GM23338 (cell line): ENCODE results near the gene KLHDC1. TPM values are rescaled to one million over a fixed set of nuclear protein-coding genes. Genes with fewer than 3 reads are reported as not detected.

Experiments used
- polyA plus RNA-seq: library from polyadenylated mRNA; unstranded; fragments of >200 nt; fragmentation: Nextera tagmentation; extraction: Ambion mirVana; gene quantifications from 2 replicates; pipeline ENCODE4 v1.2.1, GENCODE V29; 2016
- small RNA-seq: library from RNA; depleted of rRNA; stranded (forward); fragments of <200 nt; gene quantifications from one replicate; pipeline ENCODE3, GENCODE V24; 2014; ENCODE audit warnings: low replicate concordance
- total RNA-seq: library from RNA; depleted of rRNA; stranded (reverse); fragments of >200 nt; shearing (Covaris generic); gene quantifications from 2 replicates; pipeline ENCODE4 v1.2.3, GENCODE V29; 2014; rRNA removed

The KLHDC1 gene
- total and polyA plus RNA-seq, 2 experiments from 2014 or later: 4.0 TPM; not detected in 1

Small RNAs within 50 kb of the gene (small RNA-seq; reads per million reads assigned to genes)
- gene RNU6ATAC30P: not detected

Other genes with a start within 250 kb of the KLHDC1 start
- gene RPS29, start 106.7 kb upstream of the KLHDC1 start, total RNA-seq: 2,294 and 3,734 TPM in 2 replicates
- 2,556 and 2,560 TPM in 2 replicates for gene RPS29, start 106.7 kb upstream of the KLHDC1 start, polyA plus RNA-seq
- 27.8 and 31.8 TPM in 2 replicates for gene LRR1, start 94.2 kb upstream of the KLHDC1 start, total RNA-seq
- 37.7 and 41.9 TPM in 2 replicates for gene LRR1, start 94.2 kb upstream of the KLHDC1 start, polyA plus RNA-seq
- gene RPL36AL, start 72.5 kb upstream of the KLHDC1 start, total RNA-seq: 122 and 204 TPM in 2 replicates
- 690 and 723 TPM in 2 replicates for gene RPL36AL, start 72.5 kb upstream of the KLHDC1 start, polyA plus RNA-seq
- 25.7 and 31.6 TPM in 2 replicates for gene MGAT2, start 72.3 kb upstream of the KLHDC1 start, total RNA-seq
- gene MGAT2, start 72.3 kb upstream of the KLHDC1 start, polyA plus RNA-seq: 10.1 and 10.3 TPM in 2 replicates
- 40.4 and 41.2 TPM in 2 replicates for gene DNAAF2, start 57.9 kb upstream of the KLHDC1 start, total RNA-seq
- gene DNAAF2, start 57.9 kb upstream of the KLHDC1 start, polyA plus RNA-seq: 56.9 and 62.6 TPM in 2 replicates
- gene POLE2, start 4.9 kb upstream of the KLHDC1 start, total RNA-seq: 53.3 and 76.5 TPM in 2 replicates
- 37.9 and 41.9 TPM in 2 replicates for gene POLE2, start 4.9 kb upstream of the KLHDC1 start, polyA plus RNA-seq
- 61.9 and 67.1 TPM in 2 replicates for gene KLHDC2, start 75.0 kb downstream of the KLHDC1 start, total RNA-seq
- gene KLHDC2, start 75.0 kb downstream of the KLHDC1 start, polyA plus RNA-seq: 34.1 and 38.5 TPM in 2 replicates
- 54.7 and 58.4 TPM in 2 replicates for gene NEMF, start 159.7 kb downstream of the KLHDC1 start, total RNA-seq
- gene NEMF, start 159.7 kb downstream of the KLHDC1 start, polyA plus RNA-seq: 73.8 and 88.1 TPM in 2 replicates
- gene ARF6, start 200.0 kb downstream of the KLHDC1 start, total RNA-seq: 60.1 and 73.1 TPM in 2 replicates
- 42.5 and 47.8 TPM in 2 replicates for gene ARF6, start 200.0 kb downstream of the KLHDC1 start, polyA plus RNA-seq